GM12878 (cell line): ENCODE results near the gene GHITM.

Experiments used
- BRCA1 ChIP-seq: IDR thresholded peaks from 2 replicates; pipeline ENCODE4 v1.6.1; 2011; ENCODE audit warnings: low read depth, low read length, improper control_type of control experiment
- HDAC2 ChIP-seq: fragments of 200-600 bp; sonication (generic); IDR thresholded peaks from 2 replicates; pipeline ENCODE4 v1.6.1; 2017
- POLR2A ChIP-seq: IDR thresholded peaks from 2 replicates; pipeline ENCODE4 v1.6.1; 2011; ENCODE audit warnings: low read depth, mild to moderate bottlenecking, low read length
- RAD21 ChIP-seq: IDR thresholded peaks from 2 replicates; pipeline ENCODE4 v1.6.1; 2011; ENCODE audit warnings: mild to moderate bottlenecking, low read depth, low read length, moderate library complexity; ENCODE audit not compliant: insufficient read depth
- USF1 ChIP-seq: IDR thresholded peaks from 2 replicates; pipeline ENCODE4 v1.6.1; 2011; ENCODE audit warnings: borderline replicate concordance, low read depth, mild to moderate bottlenecking, moderate library complexity, mixed read lengths, low read length; ENCODE audit not compliant: insufficient read depth; ENCODE audit errors: extremely low read length
- TF ChIP-seq, protein P1 (sequence below): IDR thresholded peaks from 2 replicates; pipeline ENCODE4 v1.6.1; 2011; ENCODE audit warnings: mild to moderate bottlenecking, low read depth, low read length, moderate library complexity; ENCODE audit not compliant: insufficient replicate concordance

- TF ChIP-seq POLR2A, result no peak
- no peak for TF ChIP-seq USF1
- TF ChIP-seq, protein P1, sequence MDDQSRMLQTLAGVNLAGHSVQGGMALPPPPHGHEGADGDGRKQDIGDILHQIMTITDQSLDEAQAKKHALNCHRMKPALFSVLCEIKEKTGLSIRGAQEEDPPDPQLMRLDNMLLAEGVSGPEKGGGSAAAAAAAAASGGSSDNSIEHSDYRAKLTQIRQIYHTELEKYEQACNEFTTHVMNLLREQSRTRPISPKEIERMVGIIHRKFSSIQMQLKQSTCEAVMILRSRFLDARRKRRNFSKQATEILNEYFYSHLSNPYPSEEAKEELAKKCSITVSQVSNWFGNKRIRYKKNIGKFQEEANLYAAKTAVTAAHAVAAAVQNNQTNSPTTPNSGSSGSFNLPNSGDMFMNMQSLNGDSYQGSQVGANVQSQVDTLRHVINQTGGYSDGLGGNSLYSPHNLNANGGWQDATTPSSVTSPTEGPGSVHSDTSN, result no peak
- TF ChIP-seq BRCA1, result no peak
- no peak for TF ChIP-seq RAD21
- no peak for TF ChIP-seq HDAC2
These were observed 3.5 kb upstream of the GHITM start for GRCh38 chr10:84135836-84136235.
